GM18507 (cell line): ENCODE measurements around the gene CNTF.

Experiments used
- DNase-seq: peaks from one replicate; pipeline ENCODE4 v3.0.0; 2011; ENCODE audit warnings: low read depth; ENCODE audit not compliant: insufficient read length; ENCODE audit errors: extremely low spot score
- FAIRE-seq: peaks from 2 replicates; lab custom pipeline; 2011; peaks lifted over from hg19 to GRCh38; lab: Jason Lieb, UNC

Gene CNTF

DNA sequence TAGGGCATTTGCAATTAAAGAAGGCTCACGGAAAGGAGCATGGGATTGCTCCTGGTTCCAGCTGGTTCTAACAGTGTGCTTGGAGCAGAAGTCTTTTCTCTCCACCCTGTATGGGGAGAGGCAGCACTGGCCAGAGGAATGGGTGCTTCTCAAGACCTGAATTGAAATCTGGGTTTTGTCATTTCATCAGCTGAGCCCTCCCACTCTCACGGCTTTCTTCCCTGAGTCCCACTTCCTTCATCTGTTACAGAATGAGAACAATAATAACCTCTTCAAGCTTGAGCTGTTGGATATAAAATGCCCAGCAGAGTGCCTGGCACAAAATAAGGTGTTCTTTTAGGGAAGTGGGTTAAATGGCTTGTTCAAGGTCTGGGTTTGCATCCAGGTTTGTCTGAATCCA is 17.2 kb downstream of the CNTF start:
- DNase-seq (no peak), FAIRE-seq (no peak)

DNA sequence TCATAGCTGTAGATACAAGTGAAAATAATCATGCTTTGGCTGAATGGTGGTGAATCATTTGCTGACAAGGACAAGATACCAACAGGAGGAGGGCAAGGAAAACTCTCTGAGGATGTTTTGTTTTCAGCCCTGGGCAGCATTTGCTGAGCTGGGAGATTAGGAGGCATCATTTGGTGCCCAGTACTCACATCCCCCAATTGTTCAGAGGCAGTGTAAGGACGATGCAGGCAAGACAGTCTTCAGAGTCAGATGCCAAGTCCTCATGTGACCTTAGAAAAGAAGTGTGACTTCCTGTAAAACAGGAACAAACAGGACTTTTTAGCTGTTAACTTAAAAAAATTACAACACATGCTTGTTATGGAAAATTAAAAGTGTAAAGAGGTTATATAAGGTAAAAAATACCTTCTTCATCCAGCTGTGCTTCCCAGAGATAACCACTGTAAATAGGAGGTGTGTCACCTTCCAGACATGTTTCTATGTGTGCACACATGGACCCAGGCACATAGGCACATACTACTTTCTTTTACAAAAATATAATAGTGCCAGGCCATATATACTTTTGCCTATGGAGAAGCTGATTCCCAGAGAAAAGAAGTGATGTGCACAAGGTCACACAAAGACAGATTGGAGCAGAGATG is 18.0 kb downstream of the CNTF start:
- DNase-seq, result no peak
- FAIRE-seq, result no peak

DNA sequence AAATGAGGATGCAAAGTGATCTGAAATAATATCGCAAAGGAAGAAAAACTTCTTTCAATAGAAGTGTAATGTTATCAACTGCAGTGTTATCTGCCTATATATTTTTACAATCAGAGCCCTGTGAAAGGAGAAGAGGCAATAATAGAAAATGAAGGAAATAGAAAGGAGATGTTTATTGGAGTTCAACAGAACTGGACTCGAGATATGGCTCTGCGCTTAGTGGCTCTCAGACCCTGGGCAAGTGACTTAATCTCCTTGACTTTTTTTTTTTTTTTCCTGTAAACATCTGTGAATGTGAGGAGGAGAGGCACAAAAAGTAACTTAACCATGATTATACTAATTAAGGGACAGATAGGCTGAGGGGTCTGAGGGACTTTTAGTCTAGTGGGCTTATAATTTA is 18.9 kb downstream of the CNTF start:
- no peak for FAIRE-seq

DNA sequence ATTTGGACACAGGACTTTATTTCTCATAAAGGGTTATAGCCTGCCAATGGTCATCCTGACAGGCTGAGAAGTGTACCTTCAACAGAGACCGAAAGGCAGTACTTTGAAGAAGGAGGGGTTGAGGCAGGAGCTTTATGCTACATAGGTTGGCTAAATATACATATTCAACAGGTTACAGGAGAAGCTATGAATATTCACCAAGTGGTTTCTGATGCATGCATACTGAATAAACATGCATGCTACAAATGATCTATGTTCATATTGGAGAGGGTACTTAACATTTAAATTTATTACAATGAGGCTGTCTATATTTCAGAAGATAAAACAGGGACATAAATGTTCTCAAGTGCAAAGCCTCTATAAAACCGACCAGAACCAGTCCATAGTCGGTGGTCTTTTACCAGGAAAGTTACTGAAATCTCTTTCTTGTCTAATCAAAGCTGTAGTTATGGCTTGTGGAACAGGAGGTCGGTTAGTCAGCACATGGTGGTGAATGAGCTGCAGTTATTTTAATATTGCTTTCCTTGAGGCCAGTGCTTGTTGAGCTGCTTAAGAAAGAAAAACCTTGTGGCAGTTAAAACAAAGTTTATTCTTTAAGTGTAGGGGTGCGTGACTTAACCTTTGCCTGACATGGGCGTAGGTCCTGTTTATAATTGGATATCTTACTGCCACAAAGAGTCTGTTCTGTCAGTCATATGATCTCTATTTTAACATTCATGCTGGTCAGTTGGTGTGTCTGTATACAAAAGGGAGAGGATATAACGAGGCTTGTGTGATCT is 19.5 kb downstream of the CNTF start:
- FAIRE-seq, result no peak
- DNase-seq, result no peak

More for the DNA sequence above, 18.9 kb downstream of the CNTF start:
- DNase-seq, result no peak

DNA sequence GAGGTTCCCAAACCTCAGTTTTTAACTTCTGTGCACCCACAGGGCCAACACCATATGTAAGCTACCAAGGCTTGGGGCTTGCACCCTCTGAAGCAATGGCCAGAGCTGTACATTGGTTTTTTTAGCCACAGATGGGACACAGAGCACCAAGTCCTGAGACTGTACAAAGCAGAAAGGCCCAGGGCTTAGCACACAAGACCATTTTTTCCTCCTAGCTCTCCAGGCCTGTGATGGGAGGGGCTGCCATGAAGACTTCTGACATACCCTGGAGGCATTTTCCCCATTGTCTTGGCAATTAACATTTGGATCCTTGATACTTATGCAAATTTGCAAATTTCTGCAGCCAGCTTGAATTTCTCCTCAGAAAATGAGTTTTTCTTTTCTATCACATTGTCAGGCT is 23.4 kb downstream of the CNTF start:
- no peak for DNase-seq
- no peak for FAIRE-seq

DNA sequence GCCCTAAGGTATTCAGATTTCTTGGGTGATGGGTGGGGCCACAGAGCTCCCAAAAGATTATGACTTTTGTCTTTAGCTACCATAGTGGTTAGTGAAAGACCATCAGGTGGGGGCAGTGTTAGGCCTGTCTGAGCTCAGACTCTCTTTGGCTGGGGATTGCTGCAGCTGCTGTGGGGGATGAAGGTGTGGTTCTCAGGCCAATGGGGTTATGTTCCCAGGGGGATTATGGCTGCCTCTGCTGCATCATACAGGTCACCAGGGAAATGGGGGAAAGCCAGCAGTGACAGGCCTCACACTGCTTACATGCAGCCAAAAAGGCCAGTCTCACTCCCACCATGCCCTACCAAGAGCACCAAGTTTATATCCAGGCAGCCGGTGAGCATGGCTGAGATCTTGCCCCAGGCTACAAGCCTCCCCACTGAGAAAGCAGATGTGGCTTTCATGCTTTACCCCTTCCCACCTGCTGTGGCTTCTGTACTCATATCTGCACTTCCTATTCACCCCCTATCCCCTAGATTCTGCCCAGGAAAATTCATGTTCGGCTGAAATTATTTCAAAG is 24.8 kb downstream of the CNTF start:
- no peak for DNase-seq
- peak; percentile 63 for FAIRE-seq

DNA sequence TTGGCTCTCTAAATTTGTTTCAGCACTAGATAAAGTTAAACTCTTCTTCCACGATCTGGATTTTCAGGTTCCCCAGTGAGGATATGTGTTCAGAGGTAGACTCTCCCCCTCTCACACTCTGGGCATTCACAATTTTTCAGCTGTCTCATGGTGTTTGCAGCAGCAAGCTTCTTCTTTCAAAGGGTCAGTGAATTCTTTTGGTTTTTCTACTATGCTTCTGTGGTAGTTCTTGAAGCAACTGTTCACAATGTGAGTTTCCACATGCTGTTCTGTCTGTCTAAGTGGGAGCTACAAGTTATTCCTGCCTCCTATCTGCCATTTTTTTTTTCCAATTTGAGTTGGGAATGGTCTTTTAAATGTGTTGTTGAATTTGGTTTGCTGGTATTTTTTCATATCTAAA is 25.4 kb downstream of the CNTF start:
- FAIRE-seq (peak; percentile 15), DNase-seq (no peak)

DNA sequence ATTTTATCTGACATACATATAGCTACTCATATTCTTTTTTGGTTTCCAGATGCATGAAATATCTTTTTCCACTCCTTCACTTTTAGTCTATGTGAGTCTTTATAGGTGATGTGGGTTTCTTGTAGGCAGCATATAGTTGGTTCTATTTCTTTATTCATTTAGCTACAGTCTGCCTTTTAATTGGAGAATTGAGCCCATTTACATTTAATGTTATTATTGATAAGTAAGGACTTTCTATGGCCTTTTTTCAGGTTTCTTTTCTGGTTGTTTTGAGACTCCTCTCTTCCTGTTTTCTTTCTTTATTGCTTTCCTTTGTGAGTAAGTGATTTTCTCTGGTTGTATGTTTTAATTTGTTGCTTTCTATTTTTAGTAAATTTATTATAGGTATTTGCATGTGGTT is 27.2 kb downstream of the CNTF start:
- DNase-seq (no peak), FAIRE-seq (no peak)

DNA sequence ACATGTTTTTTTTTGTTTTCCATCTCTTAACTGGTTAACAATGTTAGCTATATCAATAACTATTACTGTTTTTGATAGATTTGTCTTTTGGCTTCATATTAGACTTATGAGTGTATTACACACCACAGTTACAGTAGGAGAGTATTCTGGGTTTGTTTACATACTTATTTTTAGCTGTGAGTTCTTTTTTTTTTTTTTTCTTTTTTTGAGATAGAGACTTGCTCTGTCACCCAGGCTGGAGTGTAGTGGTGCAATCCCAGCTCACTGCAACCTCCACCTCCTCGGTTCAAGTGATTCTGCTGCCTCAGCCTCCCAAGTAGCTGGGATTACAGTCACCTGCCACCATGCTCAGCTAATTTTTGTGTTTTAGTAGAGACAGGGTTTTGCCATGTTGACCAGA is 28.0 kb downstream of the CNTF start:
- no peak for FAIRE-seq

DNA sequence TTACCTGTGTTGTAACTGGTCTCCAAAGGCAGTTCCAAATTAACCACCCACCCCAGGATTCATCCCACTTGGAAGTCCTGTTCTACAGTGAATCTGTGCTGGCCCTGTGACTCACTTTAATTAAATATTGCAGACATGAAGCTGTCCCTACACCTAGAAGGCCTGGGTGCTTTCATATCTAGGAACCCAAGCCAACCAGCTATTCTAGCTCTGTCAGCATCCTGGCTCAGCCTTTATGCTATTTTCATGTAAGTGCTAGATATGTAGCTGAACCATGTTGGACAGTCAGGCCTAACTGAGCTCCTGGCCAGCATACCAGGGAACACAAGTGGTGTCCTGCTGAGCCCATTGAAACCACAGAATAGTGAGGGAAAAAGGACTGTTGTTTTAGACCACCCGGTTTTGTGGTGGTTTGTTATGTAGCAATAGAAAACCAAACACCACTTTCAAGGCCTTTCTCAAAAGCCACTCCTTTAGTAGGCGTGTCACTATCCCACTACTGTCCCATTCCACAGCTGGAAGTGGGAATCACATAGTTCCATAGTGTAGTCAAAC is 30.3 kb downstream of the CNTF start:
- FAIRE-seq (no peak), DNase-seq (no peak)

More for the DNA sequence above, 28.0 kb downstream of the CNTF start:
- no peak for DNase-seq

DNA sequence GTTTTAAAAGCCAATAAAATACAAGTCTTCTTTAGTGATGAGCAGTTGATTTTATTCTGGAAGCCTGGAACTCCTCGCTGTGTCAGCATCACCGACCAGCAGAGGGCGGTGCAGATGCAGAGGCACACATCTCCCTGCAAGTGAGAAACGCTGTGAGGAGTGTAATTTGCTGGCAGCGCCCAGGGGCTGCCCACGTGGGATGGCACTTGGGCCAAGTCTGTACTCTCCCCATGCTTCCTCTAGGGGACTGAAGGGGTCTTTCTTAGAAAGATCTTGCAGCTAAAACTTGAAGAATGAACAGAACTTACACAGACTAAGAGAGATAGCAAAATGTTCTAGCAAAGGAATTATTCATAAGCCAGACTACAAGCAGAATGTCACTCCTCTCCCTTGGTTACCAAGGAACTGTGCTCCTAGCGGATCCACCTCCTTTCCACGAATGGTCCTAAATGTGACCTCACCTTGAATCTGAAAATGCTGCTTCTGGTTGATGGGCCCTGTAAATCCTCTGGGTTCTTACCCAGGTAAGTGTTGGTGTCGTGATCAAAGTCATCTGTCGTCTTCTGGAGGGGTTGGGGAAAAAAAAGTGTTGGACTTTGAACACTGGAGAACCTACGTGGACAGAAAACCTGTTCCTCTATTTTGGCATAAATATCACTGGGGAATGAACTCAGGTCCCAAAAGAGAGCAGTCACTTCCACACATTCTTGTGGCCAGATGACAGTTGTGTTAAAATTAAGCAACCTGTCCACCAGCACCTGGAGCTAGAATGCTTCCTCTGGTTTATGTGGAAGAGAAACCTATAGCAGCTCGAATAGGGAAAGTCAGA is 31.8 kb downstream of the CNTF start:
- peak; percentile 89 for FAIRE-seq
- peak; percentile 30 for DNase-seq

DNA sequence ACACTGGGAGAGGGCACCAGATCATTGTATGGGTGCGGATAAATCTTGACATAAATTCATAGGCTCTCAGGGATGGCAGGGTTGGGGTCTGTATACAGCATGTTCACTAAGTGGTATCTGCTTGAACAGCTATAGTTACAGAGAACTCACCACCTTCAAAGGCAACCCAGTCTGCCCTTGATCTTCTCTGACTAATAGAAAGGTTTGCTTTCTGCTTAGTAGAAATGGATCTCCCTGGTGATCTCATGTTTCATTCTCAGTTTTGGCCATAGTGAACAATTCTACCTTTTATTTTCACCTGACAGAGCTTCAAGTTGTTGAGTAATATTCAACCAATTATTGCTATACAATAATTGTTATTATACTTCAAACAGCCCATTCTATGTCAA is 32.4 kb downstream of the CNTF start:
- no peak for FAIRE-seq

DNA sequence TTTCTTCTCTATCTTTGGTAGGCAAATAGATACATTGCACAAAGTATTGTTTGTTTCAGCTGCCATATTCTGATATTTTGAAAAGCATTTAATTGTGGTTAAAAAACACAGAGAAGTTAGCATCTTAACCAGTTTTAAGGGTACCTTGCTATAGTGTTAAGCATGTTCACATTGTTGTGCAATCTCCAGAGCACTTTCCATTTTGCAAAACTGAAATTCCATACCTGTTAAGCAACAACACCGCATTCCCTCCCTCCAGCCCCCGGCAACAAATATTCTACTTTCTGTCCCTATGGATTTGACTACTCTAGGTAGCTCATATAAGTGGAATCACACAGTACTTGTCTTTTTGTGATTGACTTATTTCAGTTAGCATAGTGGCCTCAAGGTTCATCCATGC is 33.9 kb downstream of the CNTF start:
- no peak for DNase-seq
- FAIRE-seq, result no peak

More for the DNA sequence above, 32.4 kb downstream of the CNTF start:
- no peak for DNase-seq

DNA sequence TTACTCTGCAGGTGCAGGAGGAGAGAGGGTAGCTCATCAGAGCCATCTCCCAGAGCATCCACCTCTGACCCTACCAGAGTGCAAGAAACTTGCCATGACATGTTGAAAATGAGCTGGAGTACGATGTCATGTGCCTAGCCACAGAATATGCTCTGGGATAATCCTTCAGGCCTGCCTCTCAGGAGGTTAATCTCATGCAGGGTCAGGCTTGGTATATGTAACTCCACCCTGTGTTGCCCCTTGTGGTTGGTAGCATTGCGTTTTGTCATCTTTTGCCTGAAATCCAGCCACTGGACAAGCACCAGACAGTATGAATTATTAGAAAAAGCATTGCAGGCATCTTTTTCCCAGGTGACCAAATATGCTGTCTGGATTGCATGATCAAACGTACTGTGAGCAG is 36.2 kb downstream of the CNTF start:
- FAIRE-seq (no peak), DNase-seq (no peak)

DNA sequence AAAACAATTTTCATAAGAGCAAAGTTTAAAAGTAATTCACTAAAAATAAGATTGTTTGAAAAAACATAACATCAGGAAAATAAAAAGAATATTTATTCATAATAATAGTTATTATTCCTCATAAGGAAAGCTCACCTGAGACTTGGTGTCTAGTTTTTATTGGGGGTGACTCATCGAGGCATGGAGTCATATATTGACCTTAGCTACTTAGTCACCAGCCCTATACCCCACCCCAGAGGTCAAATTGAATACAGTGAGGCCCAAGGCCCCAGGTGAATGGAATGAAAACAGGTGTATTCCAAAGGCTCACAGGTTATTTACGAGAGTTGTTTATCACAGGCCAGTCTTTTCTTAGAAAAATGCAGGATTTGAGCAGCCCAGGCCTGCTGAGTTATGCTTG is 36.9 kb downstream of the CNTF start:
- no peak for FAIRE-seq
- no peak for DNase-seq

DNA sequence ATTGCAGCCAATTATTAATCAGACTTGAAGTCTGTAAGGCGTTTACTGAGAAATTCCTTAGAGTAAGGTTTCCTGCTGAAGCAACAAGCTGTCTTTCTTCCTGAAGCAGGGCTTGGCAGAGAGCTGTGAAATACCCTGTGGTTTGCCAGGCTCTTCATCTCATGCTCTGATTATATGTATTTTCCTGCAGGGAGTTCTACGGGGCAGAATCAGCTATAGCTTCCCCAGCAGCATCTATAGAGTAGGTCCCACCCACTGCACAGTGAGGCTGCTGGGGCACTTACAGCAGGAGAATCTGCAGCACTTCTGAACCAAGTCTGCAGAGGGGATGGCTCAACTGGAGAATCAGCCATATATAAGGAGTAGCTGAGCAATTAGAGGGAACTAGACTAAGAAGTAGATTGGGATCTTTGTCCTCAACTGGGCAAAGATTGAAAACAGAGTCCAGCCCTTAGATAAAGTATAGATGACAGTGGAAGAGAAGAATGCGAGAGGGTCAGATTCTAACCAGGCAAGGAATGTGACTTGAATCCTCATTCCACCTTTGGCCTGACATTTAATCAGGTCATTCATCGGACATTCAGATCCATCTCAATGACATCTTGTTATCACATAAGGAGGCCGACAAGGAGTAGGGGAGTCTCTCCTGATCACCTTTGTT is 37.6 kb downstream of the CNTF start:
- no peak for DNase-seq
- no peak for FAIRE-seq

DNA sequence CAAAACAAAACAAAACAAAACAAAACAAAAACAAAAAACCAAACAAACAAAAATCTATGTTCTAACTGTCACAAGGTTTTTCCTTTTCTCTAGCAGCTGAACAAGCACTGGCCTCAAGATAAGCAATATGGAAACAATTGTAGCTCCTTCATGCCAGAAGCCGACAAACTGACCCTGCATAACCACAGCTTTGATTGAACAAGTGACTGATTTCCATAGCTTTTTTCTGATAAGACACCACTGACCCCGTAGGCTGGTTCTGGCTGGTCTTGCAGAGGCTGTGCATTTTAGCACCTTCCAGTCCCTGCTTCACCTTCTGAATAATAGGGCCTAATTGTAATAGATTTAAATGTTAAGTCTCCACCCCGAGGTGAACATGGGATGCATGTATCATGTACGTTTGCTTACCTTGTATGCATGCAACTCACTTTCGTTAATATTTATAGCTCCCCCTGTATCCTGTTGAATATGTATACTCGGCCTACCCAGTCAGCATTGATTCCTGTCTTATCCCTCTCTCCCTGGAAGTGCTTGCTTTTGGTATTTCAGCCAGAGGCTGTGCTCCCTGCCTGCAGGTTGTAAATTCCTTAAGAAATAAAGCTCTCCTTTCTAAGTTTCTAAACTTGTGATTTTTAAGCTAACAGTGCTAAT is 49.6 kb downstream of the CNTF start:
- DNase-seq, result no peak
- no peak for FAIRE-seq

DNA sequence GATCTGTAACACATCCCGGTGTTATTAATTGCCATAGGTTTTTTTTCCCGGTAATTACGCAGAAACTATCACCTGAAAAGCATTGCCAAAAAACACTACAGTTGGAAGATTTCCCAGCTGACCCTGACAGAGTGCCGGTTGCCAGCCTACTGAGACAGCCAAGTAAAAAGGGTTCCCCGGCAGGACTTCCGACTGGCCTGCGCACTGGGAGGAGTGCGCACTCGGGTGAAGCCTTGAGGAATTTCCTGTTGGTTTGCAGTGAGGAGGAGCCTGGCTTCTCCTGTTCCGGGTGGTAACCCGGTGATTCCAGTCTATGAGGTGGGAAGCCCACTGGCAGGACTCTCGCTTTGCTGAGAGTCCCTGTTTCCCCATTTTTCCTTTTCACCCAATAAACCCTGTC is 52.1 kb downstream of the CNTF start:
- no peak for FAIRE-seq
- DNase-seq, result no peak
